HG02588 (cell line): Measurements from ENCODE around the gene MTHFD2L.
"Not testable (repeated sequence)": the region's sequence is repeated elsewhere in the genome, so short reads cannot be mapped to it uniquely, and the experiment has no call there.

ENCODE experiments used
- ATAC-seq: cut with Tn5 transposase; IDR thresholded peaks from one replicate; pipeline ENCODE4 v1.9.1; 2021; ENCODE audit warnings: mild to moderate bottlenecking, moderate library complexity; ENCODE audit not compliant: unreplicated experiment

MTHFD2L gene

DNA sequence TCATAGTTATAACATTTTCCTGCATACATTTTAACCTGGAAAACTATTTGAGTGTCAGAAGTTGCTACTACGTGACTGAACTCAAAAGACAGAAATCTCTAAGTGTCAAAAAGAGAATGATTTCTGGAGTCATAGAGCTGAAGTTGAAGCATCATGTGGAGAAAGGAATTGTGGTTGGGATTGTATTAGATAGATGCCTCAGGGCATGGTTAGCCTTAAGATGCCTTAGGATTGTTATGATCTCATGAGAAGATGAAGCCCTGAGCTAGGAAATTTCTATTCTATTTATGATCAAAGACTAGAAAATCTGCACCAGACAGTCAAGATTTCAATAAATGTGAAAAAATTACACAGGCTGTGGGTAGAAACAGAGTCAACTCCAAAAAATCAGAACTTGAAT is 170.6 kb downstream of the MTHFD2L start:
- no peak for ATAC-seq

- no peak for ATAC-seq
Measured at GRCh38 chr4:74329307-74329706, 171.4 kb downstream of the MTHFD2L start.

GRCh38 chr4:74330295-74330750 is 172.4 kb downstream of the MTHFD2L start:
- ATAC-seq: no peak

DNA sequence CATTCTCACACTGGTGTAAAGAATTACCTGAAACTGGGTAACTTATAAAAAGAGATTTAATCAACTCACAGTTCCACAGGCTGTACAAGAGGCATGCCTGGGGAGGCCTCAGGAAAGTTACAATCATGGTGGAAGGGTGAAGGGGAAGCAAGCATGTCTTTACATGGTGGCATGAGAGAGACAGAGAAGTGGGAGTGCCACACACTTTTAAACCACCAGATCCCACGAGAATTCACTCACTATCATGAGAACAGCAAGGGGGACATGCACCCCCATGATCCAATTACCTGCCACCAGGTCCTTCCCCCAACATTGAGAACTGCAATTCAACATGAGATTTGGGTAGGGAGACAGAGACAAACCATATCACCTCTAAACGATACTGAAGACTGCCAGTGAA is 173.3 kb downstream of the MTHFD2L start:
- ATAC-seq: no peak

DNA sequence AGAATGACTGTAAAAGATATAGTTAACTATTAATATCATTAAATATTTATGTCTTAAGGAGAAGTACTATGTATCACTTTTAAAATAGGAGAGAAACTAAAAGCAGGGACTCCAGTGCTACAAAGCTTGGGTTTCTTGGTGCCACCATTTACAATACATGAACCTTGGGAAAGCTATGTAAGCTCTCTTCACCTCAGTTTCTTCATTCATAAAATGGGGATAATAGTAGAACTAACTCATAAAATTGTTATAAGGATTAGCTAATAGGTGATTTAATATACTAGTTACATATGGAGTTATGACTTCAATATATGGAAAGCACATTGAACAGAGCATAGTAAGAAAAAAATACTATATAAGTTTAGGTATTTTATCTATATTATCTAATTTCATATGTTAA is 174.0 kb downstream of the MTHFD2L start:
- ATAC-seq: no peak

GRCh38 chr4:74334636-74335035 is 176.7 kb downstream of the MTHFD2L start:
- no peak for ATAC-seq

- ATAC-seq: peak; percentile 77
Measured at GRCh38 chr4:74335341-74336021, 177.6 kb downstream of the MTHFD2L start.

GRCh38 chr4:74338792-74339333 is 180.9 kb downstream of the MTHFD2L start:
- ATAC-seq: no peak

- ATAC-seq: no peak
Measured at GRCh38 chr4:74339501-74339900, 181.6 kb downstream of the MTHFD2L start.

DNA sequence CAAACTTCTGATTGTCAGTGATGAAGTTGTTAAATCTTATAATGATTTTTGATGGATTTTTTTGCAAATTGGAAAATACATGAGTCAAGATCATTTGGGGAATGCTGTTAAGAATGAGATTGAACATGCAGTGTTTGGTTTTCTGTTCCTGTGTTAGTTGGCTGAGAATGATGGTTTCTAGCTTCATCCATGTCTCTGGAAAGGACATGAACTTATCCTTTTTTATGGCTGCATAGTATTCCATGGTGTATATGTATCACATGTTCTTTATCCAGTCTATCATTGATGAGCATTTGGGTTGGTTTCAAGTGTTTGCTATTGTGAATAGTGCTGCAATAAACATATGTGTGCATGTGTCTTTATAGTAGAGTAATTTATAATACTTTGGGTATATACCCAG is 182.5 kb downstream of the MTHFD2L start:
- not testable (repeated sequence) for ATAC-seq

DNA sequence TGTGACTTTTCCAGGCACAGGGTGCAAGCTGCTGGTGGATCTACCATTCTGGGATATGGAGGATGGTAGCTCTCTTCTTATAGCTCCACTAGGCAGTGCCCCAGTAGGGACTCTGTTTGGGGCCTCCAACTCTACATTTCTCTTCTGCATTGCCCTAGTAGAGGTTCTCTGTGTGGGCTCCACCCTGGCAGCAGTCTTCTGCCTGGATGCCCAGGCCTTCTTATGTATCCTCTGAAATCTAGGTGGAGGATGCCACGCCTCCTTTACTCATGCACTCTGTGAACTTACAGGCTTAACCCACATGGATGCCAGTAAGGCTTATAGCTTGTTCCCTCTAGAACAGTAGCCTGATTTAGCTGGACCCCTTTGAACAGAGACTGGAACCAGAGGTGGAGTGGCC is 186.1 kb downstream of the MTHFD2L start:
- no peak for ATAC-seq
